GM19193 (cell line): ENCODE results near the gene RALA.

Source experiments
- POLR2A ChIP-seq: IDR thresholded peaks from 4 replicates; pipeline ENCODE4 v1.6.1; 2011; ENCODE audit not compliant: insufficient read depth, insufficient read length; ENCODE audit errors: extremely low read depth

The RALA gene

DNA sequence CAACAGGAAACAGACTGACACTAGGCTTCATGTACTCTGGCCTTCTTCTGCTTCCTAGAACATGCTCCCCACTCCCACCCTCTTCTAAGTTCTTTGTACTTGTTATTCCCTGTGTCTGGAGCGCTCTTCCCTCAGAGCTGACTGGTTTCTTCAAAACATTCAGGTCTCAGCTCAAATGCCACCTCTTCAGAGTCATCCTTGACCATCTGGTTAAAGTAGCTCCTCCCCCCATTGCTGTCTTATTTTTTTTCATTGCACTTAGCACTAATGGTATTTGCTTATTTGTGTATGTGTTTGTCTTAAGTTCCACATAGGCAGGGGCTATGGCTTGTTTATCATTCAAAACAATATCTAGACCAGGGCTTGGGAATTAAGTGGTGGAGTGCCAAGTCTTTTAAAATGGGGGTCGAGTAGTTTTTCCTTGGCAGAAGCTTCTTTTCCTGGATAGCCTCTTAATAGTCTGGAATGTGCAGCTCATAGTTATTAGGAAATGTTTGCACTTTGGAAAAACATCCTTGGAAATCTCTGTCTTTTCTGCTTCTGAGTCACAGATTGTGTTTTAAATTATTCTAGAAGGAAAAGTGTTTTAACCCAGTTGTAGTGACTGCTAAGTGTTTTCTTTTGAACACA, 60.0 kb downstream of the RALA start:
- no peak for TF ChIP-seq POLR2A

DNA sequence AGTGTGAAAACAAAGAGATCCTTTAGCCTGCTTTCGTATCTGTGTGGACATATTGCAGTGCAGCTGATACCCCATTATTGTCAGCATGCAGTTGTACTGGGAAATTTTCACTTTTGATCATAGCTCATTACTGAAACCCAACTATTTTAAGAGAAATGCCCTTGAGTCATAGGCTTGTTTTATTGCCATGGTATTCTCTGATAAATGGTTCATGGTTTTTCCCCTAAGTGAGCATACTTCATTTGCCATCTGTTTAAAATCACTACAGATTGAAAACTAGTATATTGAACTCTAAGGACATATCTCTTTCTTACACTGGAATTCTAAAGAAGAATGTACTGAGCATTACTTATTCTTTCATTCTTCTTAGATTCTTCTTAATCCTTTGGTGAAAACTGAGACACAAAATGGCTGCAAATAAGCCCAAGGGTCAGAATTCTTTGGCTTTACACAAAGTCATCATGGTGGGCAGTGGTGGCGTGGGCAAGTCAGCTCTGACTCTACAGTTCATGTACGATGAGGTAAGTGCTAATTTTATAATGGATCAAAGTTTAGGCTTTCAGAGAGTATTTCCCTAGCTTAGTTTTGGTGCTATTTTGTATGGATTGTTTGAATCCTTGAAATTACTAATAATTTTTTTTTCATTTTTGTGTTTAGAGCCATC, 63.0 kb downstream of the RALA start:
- TF ChIP-seq POLR2A = no peak

DNA sequence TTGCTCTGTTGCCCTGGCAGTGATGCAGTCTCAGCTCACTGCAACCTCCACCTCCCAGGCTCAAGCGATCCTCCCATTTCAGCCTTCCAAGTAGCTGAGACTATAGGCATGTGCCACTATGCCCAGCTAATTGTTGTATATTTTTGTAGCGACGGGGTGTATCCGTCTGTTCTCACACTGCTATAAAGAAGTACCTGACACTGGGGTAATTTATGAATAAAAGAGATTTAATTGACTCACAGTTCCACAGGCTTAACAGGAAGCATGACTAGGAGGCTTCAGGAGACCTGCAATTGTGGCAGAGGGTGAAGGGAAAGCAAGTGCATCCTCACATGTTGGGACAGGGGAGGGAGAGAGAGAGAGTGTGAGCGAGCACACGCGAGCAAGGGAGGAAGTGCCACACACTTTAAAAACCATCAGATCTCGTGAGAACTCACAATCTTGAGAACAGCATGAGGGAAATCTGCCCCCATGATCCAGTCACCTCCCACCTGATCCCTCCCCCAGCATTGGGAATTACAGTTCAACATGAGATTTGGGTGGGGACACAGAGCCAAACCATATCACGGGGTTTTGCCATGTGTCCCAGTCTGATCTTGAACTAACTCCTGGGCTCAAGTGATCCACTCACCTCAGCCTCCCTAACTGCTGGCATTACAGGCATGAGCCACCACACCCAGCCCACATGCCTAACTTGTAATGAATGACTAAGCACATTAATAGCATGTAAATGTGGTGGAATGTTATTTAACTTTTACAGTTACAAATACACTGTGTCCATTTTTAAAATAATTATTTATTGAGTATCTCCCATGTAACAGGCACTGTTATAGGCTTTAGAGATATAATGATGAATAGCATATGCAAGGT, 65.5 kb downstream of the RALA start:
- TF ChIP-seq POLR2A = no peak

DNA sequence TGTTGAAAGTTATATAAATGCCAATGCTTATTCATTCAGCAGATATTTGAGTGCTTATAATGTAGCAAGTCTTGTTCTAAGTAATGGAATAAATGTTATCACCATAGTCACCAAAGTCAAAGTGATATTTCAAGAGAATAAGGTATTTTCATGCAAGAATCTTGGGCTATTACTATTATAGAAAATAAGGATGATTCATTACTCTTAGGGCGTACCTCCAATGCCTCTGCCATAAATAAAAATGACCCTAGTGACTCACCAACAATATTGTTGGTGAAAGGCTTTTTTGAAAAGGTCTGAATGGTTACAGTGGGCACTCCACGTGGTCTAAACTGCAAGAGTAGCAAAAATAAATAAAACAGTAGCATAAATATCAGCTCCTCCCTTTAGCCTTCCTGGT, 68.4 kb downstream of the RALA start:
- TF ChIP-seq POLR2A = no peak

DNA sequence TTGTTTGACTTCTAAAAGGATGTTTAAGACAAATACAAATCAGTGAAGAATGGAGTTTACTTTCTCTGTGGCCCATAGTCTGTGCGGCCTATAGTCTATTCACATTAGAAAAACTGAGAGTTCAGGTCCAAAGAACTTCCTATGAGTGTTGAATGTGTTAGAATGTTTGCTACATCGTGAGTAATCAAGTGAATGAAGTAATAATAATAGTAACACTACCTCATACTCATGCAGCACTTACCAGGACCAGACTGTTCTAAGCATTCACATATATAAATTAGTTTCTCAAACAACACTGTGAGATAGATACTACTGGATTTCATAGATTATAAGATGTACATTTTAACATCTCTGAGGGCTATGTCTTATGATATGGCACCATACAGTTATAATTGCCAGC, 70.4 kb downstream of the RALA start:
- TF ChIP-seq POLR2A = no peak

DNA sequence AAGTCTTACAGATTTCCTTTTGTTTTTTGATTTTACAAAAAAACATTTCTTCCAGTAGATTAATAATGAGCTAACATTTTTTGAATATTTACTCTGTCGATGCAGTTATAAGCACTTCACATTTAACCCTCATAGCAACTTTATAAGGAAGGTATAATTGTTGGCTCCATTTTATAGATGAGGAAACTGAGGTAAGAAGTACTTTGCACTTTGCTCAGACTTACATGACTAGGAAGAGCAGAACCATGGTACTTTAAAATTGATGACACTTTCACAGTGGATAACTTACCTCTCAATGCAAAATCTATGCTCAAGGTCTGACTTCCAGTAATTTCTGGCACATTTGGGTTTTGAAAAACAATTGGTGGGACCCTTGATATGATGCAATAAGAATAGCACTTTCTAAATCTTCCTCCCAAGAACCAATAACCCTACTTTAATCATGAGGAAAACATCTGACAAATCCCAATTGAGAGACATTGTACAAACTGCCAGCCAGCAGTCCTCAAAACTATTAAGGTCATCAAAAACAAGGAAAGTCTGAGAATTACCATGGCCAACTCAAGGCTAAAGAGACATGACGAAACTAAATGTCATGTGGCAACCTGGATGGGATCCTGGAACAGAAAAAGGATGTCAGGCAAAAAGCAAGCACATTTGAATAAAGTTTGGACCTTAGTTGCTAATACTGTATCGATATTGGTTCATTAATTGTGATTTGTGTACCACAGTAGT, 72.6 kb downstream of the RALA start:
- no peak for TF ChIP-seq POLR2A

- TF ChIP-seq POLR2A = no peak
Measured at GRCh38 chr7:39696631-39697030, 73.3 kb downstream of the RALA start.

GRCh38 chr7:39697483-39697882, 74.1 kb downstream of the RALA start:
- TF ChIP-seq POLR2A = no peak

DNA sequence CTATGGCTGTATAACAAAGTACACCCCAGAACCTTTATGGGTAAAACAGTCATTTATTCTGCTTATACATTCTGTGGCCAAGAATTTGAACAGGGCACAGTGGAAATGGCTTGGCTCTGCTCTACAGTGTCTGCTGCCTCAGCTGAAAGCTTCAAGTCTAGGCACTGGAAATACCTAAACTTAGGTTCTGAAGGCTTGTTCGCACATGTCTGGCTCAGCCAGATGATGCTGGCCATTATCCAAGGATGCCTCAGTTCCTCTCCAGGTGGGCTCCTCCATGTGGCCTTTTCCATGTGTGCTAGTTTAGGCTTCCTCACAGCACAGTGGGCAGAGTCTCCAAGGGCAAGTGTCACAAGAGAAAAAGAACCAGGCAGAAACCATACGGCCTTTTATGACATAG, 76.8 kb downstream of the RALA start:
- no peak for TF ChIP-seq POLR2A

- no peak for TF ChIP-seq POLR2A
Measured at GRCh38 chr7:39700932-39701331, 77.6 kb downstream of the RALA start.

GRCh38 chr7:39702133-39702532, 78.8 kb downstream of the RALA start:
- no peak for TF ChIP-seq POLR2A

DNA sequence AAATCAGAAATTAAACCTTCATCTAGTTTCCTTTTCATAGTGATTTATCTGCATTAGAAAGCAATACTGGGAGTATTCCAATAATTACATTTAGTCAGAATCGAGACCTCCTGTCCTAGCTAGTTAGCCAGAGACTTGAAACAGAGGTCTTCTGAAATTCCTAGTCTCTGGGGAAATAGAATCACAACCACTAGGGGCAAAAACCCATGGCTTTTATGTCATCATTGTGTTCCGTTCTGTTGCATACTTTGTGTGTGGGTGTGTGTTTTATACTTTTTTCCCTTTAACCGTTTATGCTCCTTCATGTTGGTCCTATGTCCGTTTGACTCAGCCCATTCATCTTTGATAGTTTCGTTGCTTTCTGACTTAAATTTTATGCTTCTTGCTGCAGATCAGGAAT, 79.8 kb downstream of the RALA start:
- TF ChIP-seq POLR2A = no peak

DNA sequence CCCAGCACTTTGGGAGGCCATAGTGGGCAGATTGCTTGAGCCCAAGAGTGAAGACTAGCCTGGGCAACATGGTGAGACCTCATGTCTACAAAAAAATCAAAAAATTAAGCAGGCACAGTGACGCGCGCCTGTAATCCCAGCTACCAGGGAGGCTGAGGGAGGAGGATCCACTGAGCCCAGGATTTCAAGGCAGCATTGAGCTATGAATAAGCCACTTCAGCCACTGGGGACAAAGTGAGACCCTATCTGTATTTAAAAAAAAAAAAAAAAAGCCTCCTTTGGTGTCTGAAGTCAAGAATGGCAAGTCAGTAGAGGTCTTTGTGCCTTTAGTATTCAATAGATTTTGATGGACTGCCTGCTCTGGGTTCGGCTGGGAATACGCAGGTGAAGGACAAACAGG, 85.7 kb downstream of the RALA start:
- TF ChIP-seq POLR2A = no peak

- no peak for TF ChIP-seq POLR2A
Measured at GRCh38 chr7:39709768-39710311, 86.5 kb downstream of the RALA start.

- no peak for TF ChIP-seq POLR2A
Measured at GRCh38 chr7:39712751-39713150, 89.4 kb downstream of the RALA start.
